Suprapubic skin (tissue), 4 donors: ENCODE data around the gene UBE2L5. TPM values are rescaled to one million over a fixed set of nuclear protein-coding genes. Genes with fewer than 3 reads are reported as not detected.

Experiments used
- DNase-seq, 2 donors: peaks; one replicate each; pipeline ENCODE4 v3.0.0-alpha.2; 2019; ENCODE audit warnings: low spot score in 2 of 2
- H3K27ac ChIP-seq: fragments of 200-600 bp; sonication (generic); one replicate; pipeline ENCODE4 v1.5.1; 2019
- H3K27me3 ChIP-seq: fragments of 200-600 bp; sonication (generic); one replicate; pipeline ENCODE4 v1.5.1; 2019
- H3K36me3 ChIP-seq: fragments of 200-600 bp; sonication (generic); one replicate; pipeline ENCODE4 v1.5.1; 2019
- H3K4me1 ChIP-seq: fragments of 200-600 bp; sonication (generic); one replicate; pipeline ENCODE4 v1.5.1; 2019
- H3K4me3 ChIP-seq: fragments of 200-600 bp; sonication (generic); one replicate; pipeline ENCODE4 v1.5.1; 2019; ENCODE audit warnings: mild to moderate bottlenecking
- H3K9me3 ChIP-seq: fragments of 200-600 bp; sonication (generic); one replicate; pipeline ENCODE4 v1.5.1; 2019
- EP300 ChIP-seq: sonication (generic); formaldehyde crosslinking; IDR thresholded peaks from one replicate; pipeline ENCODE4 v1.6.1; 2017; ENCODE audit warnings: antibody characterized with exemption
- POLR2A ChIP-seq, 2 donors: fragments of 450-650 bp; IDR thresholded peaks; one replicate each; pipeline ENCODE4 v1.6.1; 2017; ENCODE audit warnings: antibody characterized with exemption in 2 of 2, mild to moderate bottlenecking in 2 of 2, moderate library complexity in 2 of 2
- POLR2AphosphoS5 ChIP-seq, 3 donors: sonication (generic); formaldehyde crosslinking; IDR thresholded peaks; one replicate each; pipeline ENCODE4 v1.6.1; 2017; ENCODE audit warnings: antibody characterized with exemption in 3 of 3
- WGBS: methylation state at CpG from one replicate; pipeline ENCODE4 v1.1.5; 2018; 5-methylcytosine and 5-hydroxymethylcytosine counted together
- total RNA-seq, 4 donors: library from RNA; depleted of rRNA; stranded (reverse); fragments of >200 nt; gene quantifications; one replicate each; pipeline ENCODE4 v1.1.0, GENCODE V29; 2016
- TF ChIP-seq, protein P1 (sequence below), 2 donors: fragments of 200-600 bp in 1 of 2; fragments of 450-650 bp in 1 of 2; sonication (generic) in 1 of 2; IDR thresholded peaks; one replicate each; pipeline ENCODE4 v1.5.1; 2016 to 2019; ENCODE audit warnings: antibody characterized with exemption in 2 of 2, mild to moderate bottlenecking in 1 of 2, moderate library complexity in 1 of 2

Gene UBE2L5
- total RNA-seq, 4 donors from 2014 or later = 0.34 to 0.80 TPM; not detected in 2

DNA sequence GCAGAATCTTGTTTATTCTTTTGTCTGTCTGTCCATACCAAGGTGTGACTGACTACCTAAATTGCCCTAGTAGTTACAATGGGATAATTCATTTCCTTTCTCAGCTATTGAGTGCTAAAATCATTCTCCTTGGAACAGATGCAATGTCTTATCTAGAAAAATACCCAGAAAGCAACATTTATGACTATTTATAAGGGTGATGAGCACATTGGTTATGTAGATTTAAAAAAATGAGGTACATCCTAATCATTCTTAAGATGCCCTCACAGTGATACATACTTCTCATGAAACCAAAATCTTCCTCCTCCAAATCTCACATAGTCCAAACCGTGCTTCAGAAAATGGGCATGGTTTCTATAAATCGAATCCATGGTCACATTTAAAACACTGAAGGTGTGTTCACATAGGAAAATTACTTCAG is 11.6 kb upstream of the UBE2L5 start:
- Histone ChIP-seq H3K27ac (no peak overlapping the region), H3K27me3 (no peaks in the 10 kb centered on the region), H3K36me3 (no peaks in the 10 kb centered on the region), H3K4me1 (peaks cover 37% of the 10 kb centered on the region), H3K4me3 (no peak overlapping the region), H3K9me3 (no peaks in the 10 kb centered on the region)
- no peak for TF ChIP-seq POLR2A (IDR thresholded peaks at IDR 0.05)
- TF ChIP-seq, protein P1, sequence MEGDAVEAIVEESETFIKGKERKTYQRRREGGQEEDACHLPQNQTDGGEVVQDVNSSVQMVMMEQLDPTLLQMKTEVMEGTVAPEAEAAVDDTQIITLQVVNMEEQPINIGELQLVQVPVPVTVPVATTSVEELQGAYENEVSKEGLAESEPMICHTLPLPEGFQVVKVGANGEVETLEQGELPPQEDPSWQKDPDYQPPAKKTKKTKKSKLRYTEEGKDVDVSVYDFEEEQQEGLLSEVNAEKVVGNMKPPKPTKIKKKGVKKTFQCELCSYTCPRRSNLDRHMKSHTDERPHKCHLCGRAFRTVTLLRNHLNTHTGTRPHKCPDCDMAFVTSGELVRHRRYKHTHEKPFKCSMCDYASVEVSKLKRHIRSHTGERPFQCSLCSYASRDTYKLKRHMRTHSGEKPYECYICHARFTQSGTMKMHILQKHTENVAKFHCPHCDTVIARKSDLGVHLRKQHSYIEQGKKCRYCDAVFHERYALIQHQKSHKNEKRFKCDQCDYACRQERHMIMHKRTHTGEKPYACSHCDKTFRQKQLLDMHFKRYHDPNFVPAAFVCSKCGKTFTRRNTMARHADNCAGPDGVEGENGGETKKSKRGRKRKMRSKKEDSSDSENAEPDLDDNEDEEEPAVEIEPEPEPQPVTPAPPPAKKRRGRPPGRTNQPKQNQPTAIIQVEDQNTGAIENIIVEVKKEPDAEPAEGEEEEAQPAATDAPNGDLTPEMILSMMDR (IDR thresholded peaks at IDR 0.05) = no peak
- TF ChIP-seq EP300 = no peak
- TF ChIP-seq POLR2AphosphoS5 (IDR thresholded peaks at IDR 0.05) = no peak
- no peak for DNase-seq
- 97% methylated on average over 2 of the region's 2 CpGs for WGBS

DNA sequence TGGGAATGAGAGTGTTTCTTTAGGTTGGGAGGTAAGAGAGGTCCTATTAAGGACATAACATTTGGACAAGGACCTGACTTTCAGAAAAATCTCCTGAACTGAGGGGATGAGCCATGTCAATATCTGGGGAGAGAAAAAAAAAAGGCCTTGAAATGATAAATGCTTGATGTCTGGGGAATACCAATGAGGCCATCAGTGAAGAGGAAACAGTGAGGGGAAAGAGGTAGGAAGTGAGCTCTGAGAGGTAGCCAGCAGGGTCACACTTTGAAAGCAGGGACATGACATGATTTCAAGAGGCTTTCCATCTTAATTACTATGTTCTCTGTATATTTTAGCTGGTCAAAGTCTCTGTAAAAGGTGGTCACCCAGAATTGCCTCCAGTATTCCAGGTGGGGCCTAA is 9.9 kb upstream of the UBE2L5 start:
- Histone ChIP-seq H3K36me3 (no peaks in the 10 kb centered on the region), H3K27ac (no peak overlapping the region), H3K9me3 (no peaks in the 10 kb centered on the region), H3K4me3 (no peak overlapping the region), H3K4me1 (peaks cover 24% of the 10 kb centered on the region), H3K27me3 (no peaks in the 10 kb centered on the region)
- no peak for DNase-seq
- TF ChIP-seq, protein P1 (IDR thresholded peaks at IDR 0.05) = no peak
- no peak for TF ChIP-seq EP300
- no peak for TF ChIP-seq POLR2A (IDR thresholded peaks at IDR 0.05)
- TF ChIP-seq POLR2AphosphoS5 (IDR thresholded peaks at IDR 0.05) = no peak

DNA sequence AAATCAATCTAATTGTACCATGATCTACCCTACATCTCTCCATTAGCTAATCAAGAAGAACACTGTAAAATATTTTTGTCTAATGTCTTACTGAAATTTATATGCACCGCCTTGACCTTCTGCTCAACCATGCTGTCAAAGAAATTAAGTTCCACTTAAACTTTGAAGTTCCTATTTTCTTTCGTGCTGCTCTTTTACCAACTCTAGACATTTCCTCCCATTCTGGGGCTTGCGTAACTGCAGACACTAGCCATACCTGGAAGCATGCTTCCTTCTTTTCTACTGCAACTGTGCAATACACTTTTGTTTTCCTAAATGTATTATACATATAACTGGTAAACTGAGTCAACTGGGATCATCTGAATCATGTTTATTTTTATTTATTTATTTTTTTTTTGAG is 8.5 kb upstream of the UBE2L5 start:
- H3K27me3 ChIP-seq = no peaks in the 10 kb centered on the region
- peaks cover 24% of the 10 kb centered on the region for H3K4me1 ChIP-seq
- TF ChIP-seq EP300 (no peak), POLR2A (IDR thresholded peaks at IDR 0.05) (no peak), POLR2AphosphoS5 (IDR thresholded peaks at IDR 0.05) (no peak)
- TF ChIP-seq, protein P1 (IDR thresholded peaks at IDR 0.05) = no peak
- H3K4me3 ChIP-seq = no peak overlapping the region
- H3K36me3 ChIP-seq = no peaks in the 10 kb centered on the region
- 57% methylated on average over 3 of the region's 3 CpGs for WGBS
- H3K27ac ChIP-seq = no peak overlapping the region
- H3K9me3 ChIP-seq = no peaks in the 10 kb centered on the region
- DNase-seq = no peak

DNA sequence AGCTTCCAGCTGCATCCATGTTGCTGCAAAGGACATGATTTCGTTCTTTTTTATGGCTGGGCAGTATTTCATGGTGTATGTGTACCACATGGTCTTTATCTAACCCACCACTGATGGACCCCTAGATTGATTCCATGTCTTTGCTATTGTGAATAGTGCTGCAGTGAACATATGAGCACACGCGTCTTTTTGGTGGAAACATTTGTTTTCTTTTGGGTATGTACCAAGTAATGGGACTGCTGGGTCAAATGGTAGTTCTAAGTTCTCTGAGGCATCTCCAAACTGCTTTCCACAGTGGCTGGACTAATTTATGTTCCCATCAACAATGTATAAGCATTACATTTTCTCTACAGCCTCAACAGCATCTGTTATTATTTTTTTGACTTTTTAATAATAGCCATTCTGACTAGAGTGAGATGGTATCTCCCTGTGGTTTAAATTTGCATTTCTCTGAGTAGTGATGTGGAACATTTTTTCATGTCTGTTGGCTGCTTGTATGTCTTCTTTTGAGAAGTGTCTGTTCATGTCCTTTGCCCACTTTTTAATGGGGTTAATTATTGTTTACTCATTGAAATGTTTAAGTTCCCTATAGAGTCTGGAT is 6.8 kb upstream of the UBE2L5 start:
- no peak overlapping the region for H3K27ac ChIP-seq
- no peak for DNase-seq
- TF ChIP-seq, protein P1 (IDR thresholded peaks at IDR 0.05) = no peak
- TF ChIP-seq POLR2A (IDR thresholded peaks at IDR 0.05) (no peak), POLR2AphosphoS5 (IDR thresholded peaks at IDR 0.05) (no peak), EP300 (no peak)
- peaks cover 19% of the 10 kb centered on the region for H3K4me1 ChIP-seq
- H3K4me3 ChIP-seq = no peak overlapping the region
- no peaks in the 10 kb centered on the region for H3K9me3 ChIP-seq
- no peaks in the 10 kb centered on the region for H3K27me3 ChIP-seq
- H3K36me3 ChIP-seq = no peaks in the 10 kb centered on the region
- 84% methylated on average over 3 of the region's 3 CpGs for WGBS

DNA sequence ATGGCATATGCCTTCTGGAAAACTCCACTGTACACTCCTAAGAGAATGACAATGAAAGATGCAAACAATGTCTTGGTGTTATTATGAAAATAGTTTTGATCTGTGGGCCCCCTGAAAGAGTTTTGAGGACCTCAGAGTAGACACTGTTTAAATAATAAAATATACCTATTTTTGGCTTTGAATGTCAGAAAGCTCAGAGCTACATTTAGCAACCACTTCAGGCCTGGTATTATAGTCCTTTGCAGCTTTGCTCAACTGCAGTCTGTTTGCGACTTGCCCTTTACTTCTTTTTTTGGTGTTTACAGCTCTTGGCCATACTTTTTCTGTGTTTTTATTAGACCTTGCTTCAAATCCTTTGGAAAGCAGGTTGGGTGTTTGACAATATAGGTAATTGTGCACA is 5.8 kb upstream of the UBE2L5 start:
- DNase-seq = no peak
- Histone ChIP-seq H3K27me3 (no peaks in the 10 kb centered on the region), H3K27ac (no peak overlapping the region), H3K36me3 (no peaks in the 10 kb centered on the region), H3K9me3 (no peaks in the 10 kb centered on the region), H3K4me1 (peaks cover 27% of the 10 kb centered on the region), H3K4me3 (no peak overlapping the region)
- TF ChIP-seq EP300 = no peak
- TF ChIP-seq POLR2AphosphoS5 (IDR thresholded peaks at IDR 0.05) = no peak
- TF ChIP-seq, protein P1 (IDR thresholded peaks at IDR 0.05) = no peak
- no peak for TF ChIP-seq POLR2A (IDR thresholded peaks at IDR 0.05)
- WGBS = 93% methylated on average over 1 of the region's 1 CpG
